ENCODE results near the gene ISG20.

DNA sequence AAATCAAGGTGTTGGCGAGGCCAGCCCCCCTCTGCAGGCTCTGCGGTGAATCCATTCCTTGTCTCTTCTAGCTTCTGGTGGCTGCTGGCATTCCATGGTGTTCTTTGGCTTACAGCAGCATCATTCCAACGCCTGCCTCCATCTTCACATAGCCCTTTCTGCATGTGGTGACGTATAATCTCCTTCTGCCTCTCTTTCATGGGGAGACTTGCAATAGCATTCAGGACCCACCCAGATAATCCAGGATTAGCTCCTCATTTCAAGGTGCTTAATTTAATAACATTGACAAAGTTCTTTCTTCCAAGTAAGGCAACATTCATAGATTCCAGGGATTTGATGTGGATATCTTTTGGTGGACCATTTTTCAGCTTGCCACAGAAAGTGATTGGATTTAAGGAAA is 35.8 kb downstream of the ISG20 start:
- no peak for TF ChIP-seq CTCF (conservative IDR thresholded peaks at IDR 0.05 in 1 of 2, IDR thresholded peaks at IDR 0.05 in 1 of 2; ENCODE audit: extremely low read depth in 1 of 2, insufficient read depth in 1 of 2, low read depth in 1 of 2, low read length in 2 of 2)
- no peak for TF ChIP-seq EZH2 (IDR thresholded peaks at IDR 0.05; ENCODE audit: borderline replicate concordance, low read length)

Data from mammary epithelial cell (primary cell).